CD14-positive monocyte (primary cell): Measurements from ENCODE around the gene ACTL6B. TPM values are rescaled to one million over a fixed set of nuclear protein-coding genes. Genes with fewer than 3 reads are reported as not detected.
A peak's percentile ranks its signal among the peaks of the same experiment; 100 is the strongest.

Experiments used
- DNase-seq, 3 donors: peaks; one replicate each; pipeline ENCODE4 v3.0.0-alpha.2; 2011 to 2022
- H2AFZ ChIP-seq: 2 replicates; pipeline ENCODE4 v1.6.0; 2012; ENCODE audit warnings: mild to moderate bottlenecking, low read depth, low read length, inconsistent platforms; ENCODE audit not compliant: insufficient read depth, poor library complexity, severe bottlenecking
- H3K27ac ChIP-seq, 2 donors: 1 replicate in 1 of 2; 2 replicates in 1 of 2; pipeline ENCODE4 v1.5.1; 2012 to 2013; ENCODE audit warnings: low read length in 2 of 2, control low read depth in 1 of 2, inconsistent platforms in 1 of 2, low read depth in 1 of 2, mild to moderate bottlenecking in 1 of 2
- H3K27me3 ChIP-seq, 2 donors: one replicate each; pipeline versions ENCODE4 v1.6.0 to v1.6.1; 2011 to 2013; ENCODE audit warnings: low read length in 2 of 2; ENCODE audit not compliant: control insufficient read depth in 2 of 2, insufficient read depth in 2 of 2
- H3K36me3 ChIP-seq, 2 donors: replicated peaks in 1 of 2; 1 replicate in 1 of 2; 2 replicates in 1 of 2; pipeline versions ENCODE4 v1.5.1 to v1.6.1; 2012 to 2013; ENCODE audit warnings: low read length in 2 of 2, control low read depth in 1 of 2, inconsistent platforms in 1 of 2, mild to moderate bottlenecking in 1 of 2; ENCODE audit not compliant: insufficient read depth in 2 of 2, control insufficient read depth in 1 of 2
- H3K4me1 ChIP-seq, 2 donors: 1 replicate in 1 of 2; 2 replicates in 1 of 2; pipeline versions ENCODE4 v1.5.1 to v1.6.1; 2012 to 2013; ENCODE audit warnings: low read length in 2 of 2, control low read depth in 1 of 2, inconsistent platforms in 1 of 2, mild to moderate bottlenecking in 1 of 2, moderate library complexity in 1 of 2; ENCODE audit not compliant: insufficient read depth in 2 of 2, control insufficient read depth in 1 of 2
- H3K4me2 ChIP-seq: replicated peaks from 2 replicates; pipeline ENCODE3; 2012; ENCODE audit warnings: low read length, moderate library complexity, mild to moderate bottlenecking; ENCODE audit not compliant: poor library complexity, severe bottlenecking; ENCODE audit errors: extremely low read depth
- H3K4me3 ChIP-seq, 3 experiments: fragments of 200-600 bp in 1 of 3; sonication (generic) in 1 of 3; replicated peaks in 1 of 3; 1 replicate in 2 of 3; 2 replicates in 1 of 3; pipeline ENCODE4 v1.5.1; 2011 to 2013; ENCODE audit warnings: low read length in 3 of 3, mild to moderate bottlenecking in 3 of 3, control low read depth in 2 of 3, low read depth in 2 of 3, inconsistent platforms in 1 of 3, moderate library complexity in 1 of 3
- H3K79me2 ChIP-seq: 2 replicates; pipeline ENCODE4 v1.6.0; 2012; ENCODE audit warnings: mild to moderate bottlenecking, control low read depth, inconsistent platforms, low read length, moderate library complexity; ENCODE audit not compliant: insufficient read depth
- H3K9ac ChIP-seq: 2 replicates; pipeline ENCODE4 v1.6.0; 2017; ENCODE audit warnings: low read length, mild to moderate bottlenecking; ENCODE audit not compliant: insufficient read depth, poor library complexity, severe bottlenecking
- H3K9me3 ChIP-seq, 2 donors: replicated peaks in 1 of 2; 1 replicate in 1 of 2; 2 replicates in 1 of 2; pipeline versions ENCODE4 v1.5.1 to v1.6.1; 2012 to 2013; ENCODE audit warnings: low read length in 2 of 2, control low read depth in 1 of 2; ENCODE audit not compliant: control insufficient read depth in 1 of 2, insufficient read depth in 1 of 2
- H4K20me1 ChIP-seq: 2 replicates; pipeline ENCODE4 v1.6.0; 2012; ENCODE audit warnings: mild to moderate bottlenecking, low read length, control low read depth, moderate library complexity; ENCODE audit not compliant: insufficient read depth
- H3K27ac Mint-ChIP-seq, 7 donors: one replicate each; pipeline ENCODE4 v1.8.0; 2020; ENCODE audit warnings: mild to moderate bottlenecking in 7 of 7, mixed read lengths in 7 of 7, moderate library complexity in 6 of 7, inconsistent platforms in 2 of 7
- H3K27me3 Mint-ChIP-seq, 3 donors: one replicate each; pipeline ENCODE4 v1.8.0; 2021 to 2022; ENCODE audit warnings: low read depth in 3 of 3, mild to moderate bottlenecking in 3 of 3, mixed read lengths in 3 of 3, moderate library complexity in 3 of 3, inconsistent platforms in 1 of 3
- H3K36me3 Mint-ChIP-seq, 2 donors: one replicate each; pipeline ENCODE4 v1.8.0; 2020; ENCODE audit warnings: mixed read lengths in 2 of 2, inconsistent platforms in 1 of 2, mild to moderate bottlenecking in 1 of 2
- H3K4me1 Mint-ChIP-seq: one replicate; pipeline ENCODE4 v1.8.0; 2020; ENCODE audit warnings: mild to moderate bottlenecking, mixed read lengths
- H3K4me3 Mint-ChIP-seq, 2 donors: one replicate each; pipeline ENCODE4 v1.8.0; 2020; ENCODE audit warnings: mild to moderate bottlenecking in 2 of 2, mixed read lengths in 2 of 2, moderate library complexity in 1 of 2
- H3K9me3 Mint-ChIP-seq, 7 donors: one replicate each; pipeline ENCODE4 v1.8.0; 2020 to 2022; ENCODE audit warnings: mixed read lengths in 7 of 7, mild to moderate bottlenecking in 6 of 7, moderate library complexity in 6 of 7, inconsistent platforms in 2 of 7
- CTCF ChIP-seq: fragments of 200-600 bp; IDR thresholded peaks from one replicate; pipeline ENCODE4 v1.8.0; 2022; ENCODE audit warnings: antibody characterized with exemption, mild to moderate bottlenecking
- WGBS: methylation state at CpG from one replicate; pipeline ENCODE4 v1.1.5; 2013; ENCODE audit warnings: missing lambda C conversion rate; ENCODE audit not compliant: insufficient coverage; 5-methylcytosine and 5-hydroxymethylcytosine counted together
- intact Hi-C, 2 donors: fragments of 100-400 bp; cut with micrococcal nuclease; formaldehyde crosslinking; loops; one replicate each; pipeline versions ENCODE4 v1.15.0 to v1.15.1; 2023
- polyA plus RNA-seq, 3 donors: library from polyadenylated mRNA; depleted of rRNA in 1 of 3; unstranded in 2 of 3; stranded (reverse) in 1 of 3; fragments of 300-500 nt in 2 of 3; fragments of >200 nt in 1 of 3; fragmentation: Illumina TruSeq in 2 of 3; gene quantifications; 1 replicate in 2 of 3; 2 replicates in 1 of 3; pipeline ENCODE4 v1.2.3, GENCODE V29; 2012 to 2021

ACTL6B gene
- polyA plus RNA-seq, 3 donors: not detected

DNA sequence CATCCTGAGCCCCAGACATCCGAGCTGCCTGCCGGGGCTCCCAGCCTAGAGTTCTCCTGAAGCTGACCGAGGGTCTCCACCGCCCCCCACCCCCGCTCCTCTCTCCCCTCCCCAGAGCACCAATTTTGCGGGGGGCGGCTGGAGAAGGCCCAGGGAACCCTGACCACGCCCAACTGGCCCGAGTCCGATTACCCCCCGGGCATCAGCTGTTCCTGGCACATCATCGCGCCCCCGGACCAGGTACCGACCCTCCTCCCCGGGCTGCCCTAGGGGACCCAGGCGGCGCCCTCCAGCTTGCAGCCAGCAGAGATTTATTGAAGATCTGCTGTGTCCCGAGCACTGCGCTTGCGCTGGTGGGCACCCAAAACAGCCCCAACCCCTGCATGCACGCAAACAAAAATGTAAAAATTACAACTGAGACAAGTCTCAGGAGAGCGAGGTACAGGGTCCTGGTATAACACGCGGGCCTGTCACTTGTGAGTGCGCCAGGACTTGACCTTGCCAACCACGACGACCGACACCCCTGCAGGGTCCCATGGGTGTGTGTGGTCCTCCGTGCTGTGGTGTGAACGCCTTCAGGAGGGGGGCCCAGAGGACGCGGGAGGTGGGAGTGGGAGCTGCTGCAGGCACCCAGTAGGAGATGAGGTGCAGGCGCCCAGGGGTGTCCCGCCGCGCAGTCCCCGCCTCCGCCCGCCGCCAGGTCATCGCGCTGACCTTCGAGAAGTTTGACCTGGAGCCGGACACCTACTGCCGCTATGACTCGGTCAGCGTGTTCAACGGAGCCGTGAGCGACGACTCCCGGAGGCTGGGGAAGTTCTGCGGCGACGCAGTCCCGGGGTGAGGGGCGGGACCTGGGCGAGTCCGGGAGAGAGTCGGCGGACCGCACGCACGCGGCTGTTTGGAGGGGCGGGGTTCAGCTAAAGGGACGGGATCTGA, 51.0 kb downstream of the ACTL6B start:
- Histone ChIP-seq H2AFZ (peak overlapping the region; percentile 92), H3K79me2 (no peaks in the 10 kb centered on the region), H3K9ac (peak overlapping the region; percentile 60), H3K4me1 (peaks cover 24 to 26% of the 10 kb centered on the region in 2 donors), H3K4me3 (peak overlapping the region; percentile 64 to 90 (median 89)), H3K9me3 (no peaks in the 10 kb centered on the region), H3K4me2 (peak overlapping the region; percentile 90), H3K27me3 (peaks cover 0 to 24% of the 10 kb centered on the region in 2 donors), H4K20me1 (no peaks in the 10 kb centered on the region), H3K27ac (peak overlapping the region in 1 of 2 donors; percentile 68), H3K36me3 (no peaks in the 10 kb centered on the region)
- peak overlapping the region in 4 of 7 donors; percentile 15 to 80 (median 40) for H3K27ac Mint-ChIP-seq
- peak overlapping the region; percentile 77 to 87 for H3K4me3 Mint-ChIP-seq
- H3K27me3 Mint-ChIP-seq: peaks cover 17 to 45% (median 44%) of the 10 kb centered on the region in 3 donors
- H3K36me3 Mint-ChIP-seq: peaks cover 0 to 4% of the 10 kb centered on the region in 2 donors
- peak; percentile 62 to 81 (median 67) for DNase-seq
- H3K9me3 Mint-ChIP-seq: peaks cover 0 to 5% (median 0%) of the 10 kb centered on the region in 7 donors
- under 1% methylated on average over 63 of the region's 68 CpGs for WGBS
- no peak for TF ChIP-seq CTCF
- intact Hi-C loops: loop anchor here in 1 of 2 donors (2.0 kb wide), 1 partner anchor 86 kb away; no protein-coding TSS in a partner anchor
- peaks cover 21% of the 10 kb centered on the region for H3K4me1 Mint-ChIP-seq
